AG09309 (cell line): ENCODE measurements around the gene MAU2.
"Not testable (repeated sequence)": the region's sequence is repeated elsewhere in the genome, so short reads cannot be mapped to it uniquely, and the experiment has no call there.

Experiments
- DNase-seq: peaks from one replicate; pipeline ENCODE4 v3.0.0-alpha.2; 2010; ENCODE audit warnings: low read depth
- H3K4me3 ChIP-seq: 2 replicates; pipeline ENCODE4 v1.5.1; 2011; ENCODE audit warnings: mild to moderate bottlenecking, low read depth, low read length, moderate library complexity; ENCODE audit not compliant: control insufficient read depth
- TF ChIP-seq, protein P1 (sequence below): IDR thresholded peaks from 2 replicates; pipeline ENCODE4 v1.5.1; 2011; ENCODE audit warnings: mild to moderate bottlenecking, low read depth, low read length, inconsistent platforms; ENCODE audit not compliant: insufficient read depth, control insufficient read depth; ENCODE audit errors: missing control alignments

MAU2 gene

DNA sequence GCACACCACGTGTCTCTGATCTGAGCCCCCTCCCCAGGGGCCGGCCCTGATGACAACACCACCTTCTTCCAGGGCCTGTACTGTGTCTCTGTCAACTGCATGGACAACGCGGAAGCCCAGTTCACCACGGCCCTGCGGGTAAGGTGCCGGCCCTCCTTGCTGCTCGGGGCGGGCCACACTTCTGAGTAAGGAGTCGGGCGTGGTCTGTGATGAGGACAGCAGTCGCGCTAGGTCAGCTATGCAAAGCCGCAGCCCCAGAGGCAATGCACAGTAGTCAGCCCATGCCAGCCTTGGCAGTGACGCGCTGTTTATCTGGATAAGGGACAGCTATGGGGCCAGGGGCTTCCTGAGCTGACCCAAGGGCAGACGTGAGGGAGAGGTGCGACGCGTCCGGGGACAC, 24.6 kb downstream of the MAU2 start:
- DNase-seq, result no peak
- H3K4me3 ChIP-seq, result no peak overlapping the region
- TF ChIP-seq, protein P1, sequence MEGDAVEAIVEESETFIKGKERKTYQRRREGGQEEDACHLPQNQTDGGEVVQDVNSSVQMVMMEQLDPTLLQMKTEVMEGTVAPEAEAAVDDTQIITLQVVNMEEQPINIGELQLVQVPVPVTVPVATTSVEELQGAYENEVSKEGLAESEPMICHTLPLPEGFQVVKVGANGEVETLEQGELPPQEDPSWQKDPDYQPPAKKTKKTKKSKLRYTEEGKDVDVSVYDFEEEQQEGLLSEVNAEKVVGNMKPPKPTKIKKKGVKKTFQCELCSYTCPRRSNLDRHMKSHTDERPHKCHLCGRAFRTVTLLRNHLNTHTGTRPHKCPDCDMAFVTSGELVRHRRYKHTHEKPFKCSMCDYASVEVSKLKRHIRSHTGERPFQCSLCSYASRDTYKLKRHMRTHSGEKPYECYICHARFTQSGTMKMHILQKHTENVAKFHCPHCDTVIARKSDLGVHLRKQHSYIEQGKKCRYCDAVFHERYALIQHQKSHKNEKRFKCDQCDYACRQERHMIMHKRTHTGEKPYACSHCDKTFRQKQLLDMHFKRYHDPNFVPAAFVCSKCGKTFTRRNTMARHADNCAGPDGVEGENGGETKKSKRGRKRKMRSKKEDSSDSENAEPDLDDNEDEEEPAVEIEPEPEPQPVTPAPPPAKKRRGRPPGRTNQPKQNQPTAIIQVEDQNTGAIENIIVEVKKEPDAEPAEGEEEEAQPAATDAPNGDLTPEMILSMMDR, result no peak

DNA sequence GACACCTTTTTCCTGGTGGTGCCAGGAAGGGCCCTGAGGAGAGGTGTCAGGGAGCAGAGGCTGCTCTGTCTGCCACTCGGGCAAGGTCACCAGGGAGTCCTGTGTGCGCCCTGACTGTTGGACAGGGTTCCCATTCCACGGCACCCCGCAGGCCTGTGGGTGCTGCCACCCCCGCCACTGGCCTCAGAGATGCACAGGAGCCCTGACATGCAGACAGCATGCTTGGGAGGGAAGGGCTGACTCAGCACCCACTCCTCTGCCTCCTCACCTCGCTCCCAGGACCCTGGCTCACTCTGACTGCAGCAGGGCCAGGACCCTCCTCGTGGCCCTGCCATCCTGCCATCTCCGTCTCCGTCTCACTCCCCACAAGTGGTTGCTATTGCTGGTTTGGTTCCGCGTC, 25.3 kb downstream of the MAU2 start:
- TF ChIP-seq, protein P1, result no peak
- no peak for DNase-seq
- no peak overlapping the region for H3K4me3 ChIP-seq

DNA sequence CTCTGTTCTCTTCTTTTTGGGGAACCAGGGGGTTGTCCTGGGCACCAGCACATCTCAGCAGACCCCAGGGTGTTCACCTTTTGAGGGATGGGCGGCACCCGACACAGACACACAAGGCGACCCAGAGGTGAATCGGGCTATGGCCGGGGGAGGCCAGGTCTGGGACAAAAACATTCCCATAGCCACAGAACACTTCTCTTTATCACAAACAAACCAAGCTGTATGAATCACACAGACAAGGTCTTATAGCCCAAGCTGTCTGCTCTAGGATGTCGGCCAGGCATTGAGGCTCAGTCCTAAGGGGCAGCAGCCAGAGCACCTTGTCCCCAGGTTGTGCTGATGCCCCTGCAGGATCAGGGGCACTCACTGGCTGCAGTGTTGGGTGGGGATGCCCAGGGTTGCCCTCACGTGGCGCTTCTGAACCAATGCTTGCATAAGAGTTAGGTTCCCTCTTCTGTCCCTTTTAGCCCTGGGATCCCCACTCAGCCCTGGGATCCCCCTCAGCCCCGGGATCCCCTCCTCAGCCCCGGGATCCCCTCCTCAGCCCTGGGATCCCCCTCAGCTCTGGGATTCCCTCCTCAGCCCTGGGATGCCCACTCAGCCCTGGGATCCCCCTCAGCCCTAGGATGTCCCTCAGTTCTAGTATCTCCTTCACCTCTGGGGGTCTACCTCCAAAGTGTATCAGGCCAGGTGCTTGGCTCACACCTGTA, 26.9 kb downstream of the MAU2 start:
- TF ChIP-seq, protein P1, result no peak
- no peak overlapping the region for H3K4me3 ChIP-seq
- no peak for DNase-seq

DNA sequence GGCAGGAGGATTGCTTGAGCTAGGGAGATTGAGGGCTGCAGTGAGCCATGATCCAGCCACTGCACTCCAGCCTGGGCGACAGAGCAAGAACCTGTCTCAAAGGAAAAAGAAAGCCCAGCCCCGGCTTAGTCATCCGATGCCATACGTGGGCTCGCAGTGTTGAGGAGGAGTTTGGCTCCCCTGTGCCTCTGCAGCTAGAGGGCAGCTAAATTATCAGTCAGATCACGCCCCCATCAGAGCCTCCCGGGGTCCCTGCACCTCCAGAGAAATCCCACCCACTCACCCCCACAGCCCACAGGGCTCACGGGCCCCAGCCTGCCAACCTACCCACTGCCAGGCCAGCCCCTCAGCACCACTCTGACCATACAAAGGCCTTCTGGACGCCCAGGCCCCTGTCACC, 27.6 kb downstream of the MAU2 start:
- DNase-seq, result no peak
- TF ChIP-seq, protein P1, result no peak
- H3K4me3 ChIP-seq, result no peak overlapping the region

DNA sequence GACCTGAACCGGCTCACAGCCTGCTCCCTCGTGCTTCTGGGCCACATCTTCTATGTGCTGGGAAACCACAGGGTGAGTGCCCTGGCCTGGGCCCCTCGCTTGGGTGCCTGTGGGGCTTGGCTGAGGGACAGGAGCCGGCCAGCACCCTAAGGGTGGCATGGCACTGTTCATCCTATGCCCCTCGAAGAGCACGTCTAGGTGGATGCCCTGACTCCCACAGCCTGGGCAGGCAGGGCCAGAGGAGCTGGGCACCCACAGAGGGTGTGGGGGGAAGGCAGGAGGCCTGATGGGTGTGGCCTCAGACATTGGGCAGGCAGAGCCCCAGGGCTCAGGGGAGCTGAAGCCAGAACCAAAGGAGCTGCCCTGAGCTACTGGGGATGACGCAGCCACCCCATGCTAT, 28.7 kb downstream of the MAU2 start:
- no peak overlapping the region for H3K4me3 ChIP-seq
- TF ChIP-seq, protein P1, result no peak
- DNase-seq, result no peak

DNA sequence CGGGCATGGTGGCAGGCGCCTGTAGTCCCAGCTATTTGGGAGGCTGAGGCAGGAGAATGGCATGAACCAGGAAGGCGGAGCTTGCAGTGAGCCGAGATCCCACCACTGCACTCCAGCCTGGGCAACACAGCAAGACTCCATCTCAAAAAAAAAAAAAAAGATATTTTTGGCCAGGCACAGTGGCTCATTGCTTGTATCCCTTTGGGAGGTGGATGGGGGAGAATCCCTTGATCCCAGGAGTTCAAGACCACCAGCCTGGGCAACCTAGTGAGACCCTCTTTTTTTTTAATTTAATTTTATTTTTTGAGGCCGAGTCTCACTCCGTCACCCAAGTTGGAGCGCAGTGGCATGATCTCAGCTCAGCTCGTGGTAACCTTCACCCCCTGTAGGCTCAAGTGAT, 30.1 kb downstream of the MAU2 start:
- not testable (repeated sequence) for H3K4me3 ChIP-seq, DNase-seq

DNA sequence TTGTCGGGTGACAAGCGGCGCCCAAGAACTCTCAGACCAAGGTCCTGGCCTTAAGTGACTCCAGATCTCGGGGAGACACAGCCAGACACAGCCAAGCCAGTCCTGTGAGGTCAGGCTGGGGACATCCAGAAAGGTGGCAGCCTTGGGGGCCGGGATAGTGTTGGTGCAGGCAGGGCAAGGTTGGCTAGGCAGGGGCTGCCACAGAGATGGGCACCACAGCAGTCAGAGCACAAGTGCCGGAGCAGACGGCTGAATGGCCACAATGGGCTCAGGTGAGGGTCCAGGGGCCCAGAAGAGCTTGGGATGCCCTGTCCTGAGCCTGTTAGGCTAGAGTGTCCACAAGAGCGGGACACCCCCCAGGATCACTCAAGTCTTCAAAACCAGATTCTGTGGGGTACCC, 32.2 kb downstream of the MAU2 start:
- DNase-seq, result no peak

More for the DNA sequence above, 32.2 kb downstream of the MAU2 start:
- TF ChIP-seq, protein P1, result no peak
- H3K4me3 ChIP-seq, result no peak overlapping the region
